Hematopoietic multipotent progenitor cell treated with erythropoietin and hydrocortisone succinate and interleukin-3 and kit ligand, for 17 days (in vitro differentiated cells): ENCODE results near the gene MUC7.
"Not testable (repeated sequence)": the region's sequence is repeated elsewhere in the genome, so short reads cannot be mapped to it uniquely, and the experiment has no call there.

ENCODE experiments used
- DNase-seq: peaks from one replicate; pipeline ENCODE4 v3.0.0-alpha.2; 2015; ENCODE audit warnings: low spot score

The MUC7 gene

GRCh38 chr4:70471897-70472296 lies at the start of gene MUC7:
Gene MUC7, plus strand, starts transcription at chr4:70472197. Its CDS starts 1,825 bp downstream, at chr4:70474022.
- DNase-seq: no peak

DNA sequence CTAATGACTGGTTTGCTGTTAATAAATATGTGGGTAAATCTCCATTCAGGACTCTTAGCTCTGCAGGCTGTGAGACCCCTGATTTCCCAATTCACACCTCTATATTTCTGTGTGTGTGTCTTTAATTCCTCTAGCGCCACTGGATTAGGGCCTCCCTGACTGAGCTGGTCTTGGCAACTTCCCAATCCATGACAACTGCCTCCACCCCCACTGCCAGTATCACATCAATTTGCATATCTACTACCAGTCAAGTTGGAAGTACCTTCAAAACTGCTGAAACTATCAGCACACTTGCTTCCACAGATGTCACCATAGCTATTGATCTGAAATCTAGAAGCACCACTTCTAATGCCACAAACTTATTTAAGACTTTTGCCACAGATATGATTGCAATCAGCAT lies 46.7 kb upstream of the MUC7 start:
- DNase-seq: no peak

GRCh38 chr4:70426789-70427188 lies 45.2 kb upstream of the MUC7 start:
- DNase-seq: no peak

DNA sequence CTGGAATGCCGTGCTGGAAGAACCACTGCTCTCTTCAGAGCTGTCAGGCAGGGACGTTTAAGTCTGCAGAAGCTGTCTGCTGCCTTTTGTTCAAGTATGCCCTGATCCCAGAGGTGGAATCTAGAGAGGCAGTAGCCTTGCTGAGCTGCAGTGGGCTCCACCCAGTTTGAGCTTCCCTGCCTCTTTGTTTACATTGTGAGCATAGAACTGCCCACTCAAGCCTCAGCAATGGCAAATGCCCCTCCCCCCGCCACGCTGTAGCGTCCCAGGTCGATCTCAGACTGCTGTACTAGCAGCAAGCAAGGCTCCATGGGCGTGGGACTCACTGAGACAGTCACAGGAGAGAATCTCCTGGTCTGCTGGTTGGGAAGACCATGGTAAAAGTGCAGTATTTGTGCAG lies 34.8 kb upstream of the MUC7 start:
- no peak for DNase-seq

- DNase-seq: no peak
Observed at GRCh38 chr4:70442474-70442873, 29.5 kb upstream of the MUC7 start.

DNA sequence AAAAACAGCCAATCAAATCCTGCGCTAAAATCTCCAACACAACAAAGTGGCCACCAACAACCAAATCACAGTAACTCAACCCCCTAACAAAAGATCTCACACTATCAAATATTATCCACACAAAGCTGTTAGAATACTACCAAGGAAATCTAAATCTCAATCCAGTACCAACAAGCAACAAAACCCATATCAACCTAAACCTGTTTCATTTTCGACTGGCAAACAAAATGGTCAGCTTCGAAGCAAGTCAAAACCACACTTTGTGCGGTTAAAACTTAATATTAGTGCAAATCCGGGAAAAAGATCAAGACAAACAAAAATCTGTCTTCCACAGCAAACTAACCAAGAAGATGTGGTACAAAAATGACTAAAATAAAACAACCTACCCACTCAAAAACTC lies 28.7 kb upstream of the MUC7 start:
- no peak for DNase-seq

DNA sequence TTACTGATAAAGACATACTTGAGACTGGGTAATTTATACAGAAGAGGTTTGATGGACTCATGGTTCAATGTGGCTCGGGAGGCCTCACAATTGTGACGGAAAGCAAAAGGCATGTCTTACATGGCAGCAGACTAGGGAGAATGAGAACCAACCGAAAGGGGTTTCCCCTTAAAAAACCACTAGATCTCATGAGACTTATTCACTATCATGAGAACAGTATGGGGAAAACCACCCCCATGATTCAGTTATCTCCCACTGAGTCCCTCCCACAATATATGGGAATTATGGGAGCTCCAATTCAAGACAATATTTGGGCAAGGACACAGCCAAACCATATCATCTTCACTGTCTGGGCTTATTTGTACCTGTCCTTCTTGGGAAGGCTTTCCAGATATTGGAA lies 22.8 kb upstream of the MUC7 start:
- DNase-seq: no peak

GRCh38 chr4:70452946-70453345 lies 19.1 kb upstream of the MUC7 start:
- no peak for DNase-seq

DNA sequence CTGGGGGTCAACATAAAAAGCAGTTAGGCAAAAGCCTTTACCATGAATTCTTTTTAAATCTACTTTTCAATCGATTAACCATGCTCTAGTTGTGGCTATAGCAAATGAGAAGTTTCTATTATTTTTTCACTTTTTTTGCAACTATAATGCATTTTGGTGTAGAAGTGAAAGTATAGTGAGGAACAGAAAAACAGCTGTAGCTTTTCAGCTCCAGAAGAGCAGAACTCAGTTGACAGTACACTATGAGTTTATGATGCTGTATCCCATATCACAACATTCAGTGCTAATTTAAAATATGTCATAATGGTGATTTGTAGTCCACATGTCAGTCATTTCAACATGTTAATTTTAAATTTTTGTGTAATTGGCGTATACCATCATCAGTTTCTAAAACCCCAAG lies 8.7 kb upstream of the MUC7 start:
- no peak for DNase-seq

GRCh38 chr4:70473679-70474078 lies 1.7 kb downstream of the MUC7 start:
- no peak for DNase-seq

GRCh38 chr4:70488748-70489147 lies 16.8 kb downstream of the MUC7 start:
- DNase-seq: no peak

GRCh38 chr4:70496231-70496630 lies 24.2 kb downstream of the MUC7 start:
- no peak for DNase-seq

GRCh38 chr4:70501838-70502237 lies 29.8 kb downstream of the MUC7 start:
- DNase-seq: not testable (repeated sequence)

DNA sequence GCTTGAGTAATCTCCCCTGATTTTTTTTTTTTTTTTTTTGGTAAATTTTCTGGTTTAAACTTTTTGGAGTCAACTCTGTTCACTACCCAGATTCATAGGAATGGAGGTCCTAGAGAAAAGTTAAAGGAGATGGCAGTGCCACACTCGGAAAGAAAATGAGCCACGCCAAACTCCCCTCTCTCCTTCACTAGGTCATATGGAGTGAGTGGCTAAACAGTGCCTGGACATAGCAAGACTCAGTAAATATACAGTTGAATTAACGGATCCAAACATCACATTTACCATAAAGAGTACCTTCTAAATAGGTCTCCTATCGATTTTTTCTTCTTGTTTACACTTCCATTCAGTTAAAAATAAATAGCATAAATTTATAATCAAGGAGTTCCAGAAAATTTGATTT lies 32.7 kb downstream of the MUC7 start:
- DNase-seq: no peak

- peak; percentile 10 for DNase-seq
Observed at GRCh38 chr4:70505151-70505748, 33.3 kb downstream of the MUC7 start.

DNA sequence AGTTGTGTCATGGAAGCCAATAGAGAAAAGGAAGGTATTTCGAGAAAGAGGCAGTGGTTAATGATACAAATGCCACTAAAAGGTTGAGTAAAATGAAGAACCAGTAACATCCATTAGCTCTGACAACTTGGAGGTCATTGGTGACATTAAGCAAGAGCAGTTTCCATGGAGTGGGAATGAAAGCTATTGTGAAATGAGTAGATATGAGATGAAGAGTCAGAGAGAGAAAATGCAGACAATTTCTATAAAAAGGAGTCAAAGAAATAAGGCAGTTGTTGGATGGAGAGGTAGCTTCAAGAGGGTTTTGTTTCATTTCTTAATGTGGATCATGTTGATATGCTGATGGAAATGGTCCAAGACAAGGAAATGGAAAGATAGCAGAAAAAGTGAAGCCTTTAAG lies 36.8 kb downstream of the MUC7 start:
- DNase-seq: no peak

DNA sequence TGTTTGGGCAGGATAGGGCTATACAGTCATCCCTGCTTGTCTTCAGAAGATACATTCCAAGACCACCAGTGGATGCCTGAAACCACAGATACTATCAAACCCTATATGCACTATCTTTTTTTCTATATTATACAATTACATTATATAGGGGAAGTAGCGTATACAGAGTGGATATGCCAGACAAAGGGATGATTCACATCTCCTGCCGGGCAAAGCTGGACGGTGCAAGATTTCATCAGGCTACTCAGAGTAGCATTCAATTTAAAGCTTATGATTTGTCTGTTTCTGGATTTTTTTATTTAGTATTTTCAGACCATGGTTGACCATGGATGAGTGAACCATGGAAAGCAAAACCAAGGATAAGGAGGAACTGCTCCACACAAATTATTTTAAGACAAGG lies 39.4 kb downstream of the MUC7 start:
- no peak for DNase-seq

DNA sequence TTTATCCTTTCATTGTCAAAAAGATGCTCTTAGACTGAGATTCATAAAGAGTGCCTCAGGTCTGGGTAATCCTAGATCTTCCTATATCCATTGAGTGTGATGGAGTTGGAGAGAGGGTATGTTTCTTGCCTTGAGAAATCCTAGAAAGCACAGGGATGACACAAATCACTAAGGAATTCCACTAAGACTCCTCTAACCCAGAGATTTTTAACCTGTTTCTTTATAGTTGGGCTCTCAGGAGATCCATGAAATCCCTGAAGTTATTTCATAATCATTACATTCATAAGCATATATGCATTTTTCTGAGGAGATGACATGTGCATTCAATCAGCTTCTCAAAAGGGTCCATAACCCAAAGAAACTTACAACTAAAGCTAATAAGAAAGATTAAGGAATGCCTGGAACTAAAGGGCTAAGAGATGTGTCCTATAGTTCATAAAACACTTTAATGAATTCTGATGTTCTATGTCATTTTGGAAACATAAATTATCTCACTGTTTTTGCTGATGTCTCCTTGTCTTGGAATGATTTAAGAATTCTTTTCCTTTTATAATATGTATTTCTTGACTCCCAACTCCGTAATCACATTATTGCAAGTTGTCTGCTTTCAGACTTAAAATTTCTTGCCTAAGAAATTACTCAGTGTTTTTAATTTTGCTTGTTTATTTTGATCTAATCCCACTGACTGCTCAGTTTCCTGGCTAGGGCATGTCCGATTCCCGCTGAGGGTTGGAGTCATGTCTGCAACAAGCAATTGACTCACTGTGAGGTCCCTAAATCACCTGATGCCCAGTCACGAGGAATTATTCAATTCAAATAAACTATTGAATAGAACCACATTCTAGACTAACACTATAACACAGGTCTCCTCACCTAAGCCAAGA lies 43.6 kb downstream of the MUC7 start:
- no peak for DNase-seq

DNA sequence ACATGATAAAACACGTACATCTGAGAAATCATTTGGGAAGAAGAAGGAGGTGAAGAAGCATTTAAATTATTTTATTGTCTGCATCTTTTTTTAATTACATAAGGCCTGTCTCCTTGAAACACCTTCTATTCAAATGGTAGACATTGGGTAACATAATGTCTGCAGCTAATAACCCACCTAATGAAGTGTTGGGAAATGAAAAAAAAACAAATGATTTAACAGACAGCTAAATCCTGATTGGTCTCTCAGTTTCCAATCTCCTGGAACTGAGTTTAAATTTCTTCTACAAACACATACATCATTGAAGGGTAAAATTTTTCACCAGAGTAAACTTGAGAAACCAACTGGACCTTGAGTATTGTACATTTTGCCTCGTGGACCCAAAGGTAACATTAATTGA lies 46.3 kb downstream of the MUC7 start, which contains the start of gene AMTN:
Gene AMTN, plus strand, starts transcription at position 301 of the 400 bp plus-strand sequence. CDS start 209 bp downstream, outside the sequence.
- DNase-seq: no peak

GRCh38 chr4:70518716-70519115 lies 46.7 kb downstream of the MUC7 start:
- DNase-seq: no peak

DNA sequence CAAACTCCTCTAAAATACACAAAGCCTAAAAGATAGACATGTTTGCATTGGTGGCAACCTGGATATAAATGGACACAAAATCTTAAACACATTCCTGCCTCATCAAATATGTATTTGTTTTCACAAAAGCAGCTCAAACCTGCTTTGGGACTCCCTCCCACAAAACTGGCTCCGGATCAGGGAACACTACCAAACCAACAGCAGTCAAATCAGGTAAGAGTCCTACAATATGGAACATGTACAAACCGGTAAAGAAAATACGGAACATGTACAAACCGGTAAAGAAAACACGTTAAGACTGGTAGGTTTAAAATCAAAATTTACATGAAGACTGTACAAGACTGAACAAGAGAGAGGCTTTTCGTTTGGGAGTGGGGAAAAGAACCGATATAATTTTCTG lies 50.6 kb downstream of the MUC7 start:
- DNase-seq: no peak

- no peak for DNase-seq
Observed at GRCh38 chr4:70530997-70531396, 59.0 kb downstream of the MUC7 start.

- DNase-seq: no peak
Observed at GRCh38 chr4:70531981-70532380, 60.0 kb downstream of the MUC7 start.
